Measurements from ENCODE around the gene NUFIP1. TPM values are rescaled to one million over a fixed set of nuclear protein-coding genes. Genes with fewer than 3 reads are reported as not detected.
"Not testable (repeated sequence)": the region's sequence is repeated elsewhere in the genome, so short reads cannot be mapped to it uniquely, and the experiment has no call there.

The NUFIP1 gene
- total RNA-seq, result 1 to 10 TPM; 5.7 to 6.9 TPM

DNA sequence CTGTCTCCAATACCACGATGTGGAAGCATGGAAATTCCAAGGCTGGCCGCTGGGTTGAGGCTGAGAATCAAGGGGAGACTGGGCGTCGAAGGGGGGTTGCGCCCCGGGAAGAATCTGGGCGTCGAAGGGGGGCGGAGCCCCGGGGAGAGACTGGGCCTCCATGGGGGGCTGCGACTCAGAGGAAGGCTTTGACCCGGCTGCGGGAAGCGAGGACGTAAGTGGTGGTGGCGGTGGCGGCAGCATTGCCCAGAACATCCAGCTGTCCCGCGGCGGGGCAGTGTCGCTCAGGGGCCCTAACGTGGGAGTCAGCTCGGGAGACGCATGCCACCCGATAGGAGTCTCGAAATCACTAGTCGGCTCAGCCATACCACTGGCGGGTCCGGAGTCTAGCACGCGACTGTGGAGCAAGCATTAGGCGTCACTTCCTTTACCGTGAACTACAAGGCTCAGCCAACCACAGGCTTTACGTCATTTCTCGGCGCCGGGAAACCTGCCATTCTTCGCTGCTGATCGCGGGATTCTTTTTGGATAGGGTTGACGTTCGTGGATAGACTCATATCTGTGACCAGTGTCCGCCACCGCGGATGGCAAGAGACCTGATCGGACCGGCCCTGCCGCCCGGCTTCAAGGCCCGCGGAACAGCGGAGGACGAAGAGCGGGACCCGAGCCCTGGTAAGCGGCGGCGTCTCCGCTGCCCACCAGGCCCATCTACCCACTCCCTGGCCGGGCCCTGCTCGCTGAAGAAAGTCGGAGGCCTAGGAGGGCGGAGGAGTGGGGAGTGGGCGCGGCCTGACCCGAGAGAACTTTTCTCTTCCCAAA lies at the start of gene NUFIP1, which contains the start of gene GPALPP1:
Gene NUFIP1, minus strand, starts transcription at position 401 of the 819 bp plus-strand sequence. Its CDS starts 35 bp downstream, at position 366.
Gene GPALPP1, plus strand, starts transcription at position 468 of the 819 bp plus-strand sequence. Its CDS starts 117 bp downstream, at position 585.
- H3K27me3 Mint-ChIP-seq, result no peaks in the 10 kb centered on the region
- H3K36me3 Mint-ChIP-seq, result peaks cover 10% of the 10 kb centered on the region
- peak; percentile 93 for DNase-seq (ENCODE audit: low spot score)
- H3K9me3 Mint-ChIP-seq, result no peaks in the 10 kb centered on the region
- H3K4me1 Mint-ChIP-seq (ENCODE audit: low read depth in 2 of 2), result peaks cover 44 to 46% of the 10 kb centered on the region in 2 donors
- peak within 1 kb of the TSS; percentile 97 for H3K4me3 Mint-ChIP-seq
- ATAC-seq, result peak; percentile 99
- peak within 1 kb of the TSS; percentile 90 to 93 for H3K27ac Mint-ChIP-seq

DNA sequence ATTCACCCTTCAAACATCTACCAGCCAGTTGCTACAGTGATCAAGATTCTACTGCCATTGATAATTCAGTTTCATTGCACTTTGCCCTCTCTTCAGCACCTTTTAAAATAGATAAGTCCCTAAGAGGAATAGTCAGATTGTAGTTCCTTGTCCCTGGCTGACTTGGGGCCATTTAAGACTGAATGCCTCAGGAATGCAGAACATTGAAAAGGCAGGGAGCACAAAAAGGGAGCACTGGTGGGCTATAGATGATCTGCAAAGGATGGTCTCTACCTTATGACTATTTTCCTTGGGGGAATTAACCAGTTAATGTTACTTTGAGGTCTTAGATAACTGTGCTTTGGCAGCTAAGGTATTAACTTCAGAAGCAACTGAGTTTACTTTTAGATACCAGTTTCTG lies 46.9 kb upstream of the NUFIP1 start:
- Mint-ChIP-seq H3K27me3 (no peaks in the 10 kb centered on the region), H3K27ac (no peak overlapping the region), H3K9me3 (no peaks in the 10 kb centered on the region), H3K36me3 (no peaks in the 10 kb centered on the region), H3K4me1 (ENCODE audit: low read depth in 2 of 2) (peaks cover 0 to 5% of the 10 kb centered on the region in 2 donors), H3K4me3 (no peak overlapping the region)
- ATAC-seq, result no peak
- DNase-seq (ENCODE audit: low spot score), result no peak

DNA sequence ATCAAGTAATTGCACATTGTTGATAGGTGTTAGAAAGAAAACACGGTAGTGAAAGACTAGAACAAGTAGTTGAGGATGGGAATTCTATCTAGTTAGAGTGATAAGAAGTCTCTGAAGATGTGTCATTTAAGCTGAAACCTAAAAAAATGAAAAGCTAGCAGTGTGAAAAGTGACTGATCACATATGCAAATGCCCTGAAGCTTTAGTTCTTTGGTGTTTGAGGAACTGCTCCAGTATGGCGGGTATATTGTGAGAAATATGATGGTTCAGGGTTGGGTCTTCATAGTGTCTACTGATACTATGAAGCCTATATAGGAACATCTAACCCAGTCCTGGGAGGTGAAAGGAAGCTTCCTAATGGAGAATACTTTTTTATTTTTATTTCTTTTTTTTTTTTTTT lies 45.1 kb upstream of the NUFIP1 start:
- H3K27ac Mint-ChIP-seq, result no peak overlapping the region
- H3K36me3 Mint-ChIP-seq, result no peaks in the 10 kb centered on the region
- DNase-seq (ENCODE audit: low spot score) (no peak), ATAC-seq (no peak)
- no peaks in the 10 kb centered on the region for H3K4me1 Mint-ChIP-seq (ENCODE audit: low read depth in 2 of 2)
- H3K4me3 Mint-ChIP-seq, result no peak overlapping the region
- H3K9me3 Mint-ChIP-seq, result no peaks in the 10 kb centered on the region
- H3K27me3 Mint-ChIP-seq, result no peaks in the 10 kb centered on the region

DNA sequence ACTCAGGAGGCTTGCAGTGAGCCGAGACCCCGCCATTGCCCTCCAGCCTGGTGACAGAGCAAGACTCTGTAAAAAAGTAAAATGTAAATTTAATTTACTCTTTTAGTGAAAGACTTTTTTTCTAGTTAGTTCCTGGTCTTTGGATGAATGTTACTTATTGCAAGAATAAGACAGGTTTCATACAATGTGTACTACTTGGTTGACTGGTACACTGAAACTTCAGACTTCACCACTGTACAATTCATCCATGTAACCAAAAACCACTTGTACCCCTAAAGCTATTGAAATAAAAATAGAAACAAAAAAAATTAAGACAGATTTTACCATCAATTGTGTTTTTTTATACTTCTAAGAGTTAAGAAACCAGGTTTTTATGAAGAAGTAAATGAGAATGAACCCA lies 35.6 kb upstream of the NUFIP1 start:
- no peaks in the 10 kb centered on the region for H3K9me3 Mint-ChIP-seq
- no peaks in the 10 kb centered on the region for H3K27me3 Mint-ChIP-seq
- H3K4me3 Mint-ChIP-seq, result no peak overlapping the region
- H3K4me1 Mint-ChIP-seq (ENCODE audit: low read depth in 2 of 2), result no peaks in the 10 kb centered on the region
- ATAC-seq (no peak), DNase-seq (ENCODE audit: low spot score) (no peak)
- H3K36me3 Mint-ChIP-seq, result peaks cover 7% of the 10 kb centered on the region
- H3K27ac Mint-ChIP-seq, result no peak overlapping the region

DNA sequence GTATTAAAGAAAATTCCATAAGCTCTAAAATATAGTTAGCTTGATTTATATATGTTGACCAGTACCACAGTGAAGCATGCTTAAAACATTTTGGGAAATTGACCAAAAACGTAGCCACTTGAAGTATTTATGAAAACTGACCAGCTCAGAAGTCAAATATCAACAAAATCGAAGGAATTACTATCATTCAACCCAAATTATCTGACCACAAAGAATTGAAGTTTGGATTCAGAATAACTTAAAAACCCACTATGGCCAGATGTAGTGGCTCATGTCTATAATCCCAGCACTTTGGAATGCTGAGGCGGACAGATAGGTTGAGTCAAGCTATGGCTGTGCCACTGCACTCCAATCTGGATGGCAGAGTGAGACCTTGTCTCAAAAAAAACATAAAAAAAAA lies 32.0 kb upstream of the NUFIP1 start:
- Mint-ChIP-seq H3K36me3 (peaks cover 7% of the 10 kb centered on the region), H3K9me3 (no peaks in the 10 kb centered on the region), H3K4me1 (ENCODE audit: low read depth in 2 of 2) (no peaks in the 10 kb centered on the region), H3K4me3 (no peak overlapping the region), H3K27ac (no peak overlapping the region), H3K27me3 (no peaks in the 10 kb centered on the region)
- ATAC-seq, result no peak
- no peak for DNase-seq (ENCODE audit: low spot score)

DNA sequence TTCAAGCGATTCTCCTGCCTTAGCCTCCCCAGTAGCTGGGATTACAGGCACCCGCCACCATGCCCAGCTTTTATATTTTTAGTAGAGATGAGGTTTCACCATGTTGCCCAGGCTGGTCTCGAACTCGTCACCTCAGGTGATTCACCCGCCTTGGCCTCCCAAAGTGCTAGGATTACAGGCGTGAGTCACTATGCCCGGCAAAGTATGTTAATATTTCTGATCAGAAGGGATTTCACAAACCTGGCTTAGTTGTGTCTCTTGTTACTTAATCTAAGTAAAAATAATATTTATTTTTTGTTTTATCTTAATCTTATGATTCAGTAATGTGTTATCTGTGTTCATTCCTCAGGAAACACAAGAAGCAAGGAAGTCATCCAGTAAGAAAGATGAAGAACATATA lies 30.7 kb upstream of the NUFIP1 start:
- H3K27ac Mint-ChIP-seq; H3K27me3 Mint-ChIP-seq; H3K4me3 Mint-ChIP-seq; H3K4me1 Mint-ChIP-seq (ENCODE audit: low read depth in 2 of 2); H3K9me3 Mint-ChIP-seq; DNase-seq (ENCODE audit: low spot score); ATAC-seq: not testable (repeated sequence)
- peaks cover 13% of the 10 kb centered on the region for H3K36me3 Mint-ChIP-seq

DNA sequence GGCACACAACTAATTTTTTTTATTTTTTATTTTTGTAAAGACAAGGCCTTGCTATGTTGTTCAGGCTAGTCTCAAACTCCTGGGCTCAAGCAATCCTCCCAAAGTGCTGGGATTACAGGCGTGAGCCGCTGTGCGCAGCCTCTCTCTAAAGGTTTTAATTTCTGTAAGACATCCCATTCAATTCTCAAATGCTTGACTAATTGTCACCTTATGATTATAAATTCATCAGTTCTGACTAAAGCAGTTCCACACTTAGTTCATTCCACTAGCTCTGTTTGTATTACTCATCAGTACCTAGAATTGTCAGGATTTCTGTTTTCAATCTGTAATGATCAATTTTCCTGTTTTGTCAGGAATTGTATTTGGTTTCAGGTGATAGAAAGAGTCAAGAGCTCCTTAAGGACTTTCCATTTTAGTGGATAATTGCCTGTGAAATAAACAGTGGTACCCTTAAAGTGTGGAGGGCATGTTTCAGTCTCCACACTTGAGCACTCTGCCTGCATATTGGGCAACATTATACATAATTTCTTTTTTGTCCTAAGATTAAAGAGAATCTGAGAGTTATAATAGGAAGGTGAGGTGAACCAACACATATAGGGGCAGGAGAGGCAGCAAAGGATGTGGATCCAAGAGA lies 27.6 kb upstream of the NUFIP1 start:
- ATAC-seq (no peak), DNase-seq (ENCODE audit: low spot score) (no peak)
- Mint-ChIP-seq H3K4me3 (no peak overlapping the region), H3K27ac (no peak overlapping the region), H3K9me3 (no peaks in the 10 kb centered on the region), H3K36me3 (peaks cover 13% of the 10 kb centered on the region), H3K4me1 (ENCODE audit: low read depth in 2 of 2) (no peaks in the 10 kb centered on the region), H3K27me3 (no peaks in the 10 kb centered on the region)

DNA sequence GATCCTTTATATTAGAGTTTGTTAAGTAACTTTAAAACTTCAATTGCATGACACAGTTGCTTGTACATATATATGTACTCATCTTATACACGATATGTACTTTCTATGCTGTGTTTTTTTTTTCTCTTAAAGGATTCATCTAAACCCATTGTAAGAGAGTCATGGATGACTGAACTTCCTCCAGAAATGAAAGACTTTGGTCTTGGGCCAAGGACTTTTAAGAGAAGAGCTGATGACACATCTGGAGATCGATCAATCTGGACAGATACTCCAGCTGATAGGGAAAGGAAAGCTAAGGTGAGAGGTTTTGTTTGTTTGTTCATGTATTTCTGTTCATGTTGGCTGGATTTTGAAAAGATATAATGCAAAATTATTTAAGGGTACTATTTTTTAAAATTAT lies 26.0 kb upstream of the NUFIP1 start:
- Mint-ChIP-seq H3K36me3 (peaks cover 25% of the 10 kb centered on the region), H3K4me3 (no peak overlapping the region), H3K27ac (no peak overlapping the region), H3K9me3 (no peaks in the 10 kb centered on the region), H3K4me1 (ENCODE audit: low read depth in 2 of 2) (no peaks in the 10 kb centered on the region), H3K27me3 (no peaks in the 10 kb centered on the region)
- ATAC-seq (no peak), DNase-seq (ENCODE audit: low spot score) (no peak)

DNA sequence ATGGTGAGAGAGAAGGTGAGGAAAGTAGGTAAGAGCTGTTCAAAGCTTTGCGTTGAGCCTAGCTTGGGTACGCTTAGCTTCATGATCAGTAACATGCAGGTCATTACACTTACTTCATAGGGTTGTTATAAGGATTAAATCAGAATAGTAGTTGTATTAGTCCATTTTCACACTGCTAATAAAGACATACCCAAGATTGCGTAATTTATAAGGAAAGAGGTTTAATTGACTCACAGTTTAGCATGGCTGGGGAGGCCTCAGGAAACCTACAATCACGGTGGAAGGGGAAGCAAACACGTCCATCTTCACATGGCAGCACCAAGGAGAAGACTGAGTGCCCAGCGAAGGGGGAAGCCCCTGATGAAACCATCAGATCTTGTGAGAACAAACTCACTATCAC lies 21.9 kb upstream of the NUFIP1 start:
- no peaks in the 10 kb centered on the region for H3K4me1 Mint-ChIP-seq (ENCODE audit: low read depth in 2 of 2)
- no peaks in the 10 kb centered on the region for H3K27me3 Mint-ChIP-seq

DNA sequence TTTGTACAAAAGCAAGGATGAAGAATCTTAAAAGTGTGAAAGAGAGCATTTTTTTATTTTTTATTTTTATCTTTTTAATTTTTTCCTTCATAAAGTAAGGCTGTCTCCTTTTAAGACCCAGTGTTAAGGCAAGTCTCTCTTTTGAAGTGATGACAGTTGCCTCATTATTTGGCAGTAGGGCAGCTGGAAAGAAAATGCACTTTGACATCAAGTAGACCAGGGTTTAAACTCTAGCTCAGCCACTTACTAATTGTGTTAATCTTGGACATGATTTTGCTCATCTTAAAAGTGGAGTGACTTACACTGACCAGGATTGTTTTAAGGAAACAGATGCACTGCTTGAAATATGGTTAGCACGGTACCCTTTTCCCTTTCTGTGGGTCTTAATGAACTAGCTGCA lies 18.6 kb upstream of the NUFIP1 start:
- no peaks in the 10 kb centered on the region for H3K27me3 Mint-ChIP-seq
- no peak overlapping the region for H3K27ac Mint-ChIP-seq
- no peak for ATAC-seq
- no peaks in the 10 kb centered on the region for H3K4me1 Mint-ChIP-seq (ENCODE audit: low read depth in 2 of 2)
- H3K36me3 Mint-ChIP-seq, result peaks cover 20% of the 10 kb centered on the region
- no peaks in the 10 kb centered on the region for H3K9me3 Mint-ChIP-seq
- H3K4me3 Mint-ChIP-seq, result no peak overlapping the region
- DNase-seq (ENCODE audit: low spot score), result no peak

More for the DNA sequence above, 21.9 kb upstream of the NUFIP1 start:
- Mint-ChIP-seq H3K9me3 (no peaks in the 10 kb centered on the region), H3K27ac (no peak overlapping the region), H3K4me3 (no peak overlapping the region), H3K36me3 (peaks cover 33% of the 10 kb centered on the region)
- ATAC-seq (no peak), DNase-seq (ENCODE audit: low spot score) (no peak)

DNA sequence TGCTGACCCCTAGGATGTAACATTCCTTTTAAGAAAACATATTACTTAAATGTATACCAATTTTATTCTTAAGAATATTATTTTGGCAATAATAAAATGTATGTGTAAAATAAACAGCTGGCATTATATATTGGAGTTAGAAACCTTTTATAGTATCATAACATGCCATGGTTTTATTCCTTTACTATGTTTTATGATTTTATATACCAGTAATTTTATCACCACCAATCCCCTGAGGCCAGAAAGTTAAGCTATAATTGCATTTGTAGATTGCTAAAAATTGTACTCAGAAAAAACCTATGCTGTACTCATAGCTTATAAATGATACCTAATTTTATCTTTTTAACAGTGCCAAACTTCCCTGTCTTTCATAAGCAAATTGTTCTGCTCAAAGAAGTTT lies 18.0 kb upstream of the NUFIP1 start:
- Mint-ChIP-seq H3K27me3 (no peaks in the 10 kb centered on the region), H3K9me3 (no peaks in the 10 kb centered on the region), H3K27ac (no peak overlapping the region), H3K4me1 (ENCODE audit: low read depth in 2 of 2) (no peaks in the 10 kb centered on the region), H3K36me3 (peaks cover 20% of the 10 kb centered on the region), H3K4me3 (no peak overlapping the region)
- ATAC-seq (no peak), DNase-seq (ENCODE audit: low spot score) (no peak)

DNA sequence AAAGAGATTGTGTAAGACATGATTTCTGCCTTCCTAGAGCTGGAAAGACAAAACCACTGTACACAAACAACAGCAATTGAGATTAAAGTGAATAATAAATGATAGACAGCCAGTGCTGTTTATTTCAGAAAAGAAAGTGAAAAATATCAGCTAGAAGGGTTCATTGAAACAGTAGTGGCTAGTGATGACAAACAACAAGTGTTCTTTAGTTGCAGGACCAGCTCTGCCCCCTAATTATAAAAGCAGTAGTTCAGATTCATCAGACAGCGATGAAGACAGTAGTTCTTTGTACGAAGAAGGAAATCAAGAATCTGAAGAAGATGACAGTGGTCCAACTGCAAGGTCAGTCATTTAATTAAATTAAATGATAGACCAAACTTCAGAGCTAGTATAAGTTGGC lies 14.8 kb upstream of the NUFIP1 start:
- peaks cover 11% of the 10 kb centered on the region for H3K36me3 Mint-ChIP-seq
- ATAC-seq, result no peak

DNA sequence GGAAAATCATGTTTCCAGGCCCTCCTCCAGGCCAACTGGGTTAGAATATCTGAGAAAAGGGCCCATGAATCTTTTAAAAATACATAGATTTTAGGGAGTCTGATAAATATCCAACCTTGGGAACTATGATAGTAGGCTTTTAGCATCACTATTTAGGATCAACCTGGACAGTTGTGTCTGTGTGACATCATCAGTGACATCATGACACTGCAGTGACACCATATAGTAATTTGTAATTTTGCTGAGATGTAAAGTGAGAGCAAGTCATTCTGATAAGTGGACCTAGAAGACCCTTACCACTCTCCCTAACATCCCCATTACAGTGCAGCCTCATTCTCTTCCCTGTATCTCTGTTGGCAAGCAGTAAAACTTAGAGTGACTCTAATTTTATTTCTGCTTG lies 14.1 kb upstream of the NUFIP1 start:
- H3K4me1 Mint-ChIP-seq (ENCODE audit: low read depth in 2 of 2), result peaks cover 0 to 4% of the 10 kb centered on the region in 2 donors
- peaks cover 11% of the 10 kb centered on the region for H3K36me3 Mint-ChIP-seq
- ATAC-seq, result no peak
- H3K4me3 Mint-ChIP-seq, result no peak overlapping the region
- H3K27ac Mint-ChIP-seq, result no peak overlapping the region
- H3K9me3 Mint-ChIP-seq, result no peaks in the 10 kb centered on the region
- DNase-seq (ENCODE audit: low spot score), result no peak
- H3K27me3 Mint-ChIP-seq, result no peaks in the 10 kb centered on the region

More for the DNA sequence above, 14.8 kb upstream of the NUFIP1 start:
- Mint-ChIP-seq H3K9me3 (no peaks in the 10 kb centered on the region), H3K4me3 (no peak overlapping the region), H3K27me3 (no peaks in the 10 kb centered on the region), H3K27ac (no peak overlapping the region), H3K4me1 (ENCODE audit: low read depth in 2 of 2) (peaks cover 0 to 4% of the 10 kb centered on the region in 2 donors)
- no peak for DNase-seq (ENCODE audit: low spot score)

DNA sequence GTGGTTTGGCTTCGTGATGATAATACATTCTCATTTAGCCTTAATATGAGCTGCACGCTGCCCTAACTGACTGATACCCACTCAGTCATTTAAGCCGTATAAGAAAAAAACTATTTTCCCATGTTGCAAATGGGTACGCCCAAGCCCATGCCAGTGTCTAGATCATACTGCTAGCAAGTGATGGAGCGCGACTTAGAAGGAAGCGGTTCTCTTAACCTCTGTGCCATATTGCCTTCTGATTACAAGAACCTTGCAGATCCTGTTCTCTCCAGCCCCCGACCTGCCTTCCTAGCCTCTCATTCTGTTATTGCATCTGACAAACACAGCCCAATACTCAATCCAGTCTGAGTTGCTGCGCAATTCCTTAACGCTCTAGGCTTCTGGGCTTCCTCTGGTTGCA lies 670 bp upstream of the NUFIP1 start:
- no peaks in the 10 kb centered on the region for H3K27me3 Mint-ChIP-seq
- ATAC-seq, result peak; percentile 2 to 14
- no peaks in the 10 kb centered on the region for H3K9me3 Mint-ChIP-seq
- peaks cover 44 to 45% of the 10 kb centered on the region in 2 donors for H3K4me1 Mint-ChIP-seq (ENCODE audit: low read depth in 2 of 2)
- DNase-seq (ENCODE audit: low spot score), result no peak
- peak overlapping the region; percentile 97 for H3K4me3 Mint-ChIP-seq
- peak overlapping the region; percentile 90 to 93 for H3K27ac Mint-ChIP-seq
- H3K36me3 Mint-ChIP-seq, result peaks cover 10% of the 10 kb centered on the region

All from natural killer cell treated with Interleukin-12 subunit alpha and Interleukin-12 subunit beta and Interleukin-15 and Interleukin-18, amount 100 ng/mL, for 72 hours (primary cell).